ENCODE data around the gene IPO5. TPM values are rescaled to one million over a fixed set of nuclear protein-coding genes. Genes with fewer than 3 reads are reported as not detected.

The IPO5 gene
- total RNA-seq, 1 donor from 2014 or later = 302 TPM

GRCh38 chr13:98048265-98048664 is 94.8 kb downstream of the IPO5 start:
- DNase-seq (ENCODE audit: low spot score in 2 of 2) (no peak), FAIRE-seq (no peak)

- DNase-seq (ENCODE audit: low spot score in 2 of 2) (no peak), FAIRE-seq (no peak)
Observed at GRCh38 chr13:98050041-98050466, 96.6 kb downstream of the IPO5 start.

GRCh38 chr13:98052412-98052811 is 98.9 kb downstream of the IPO5 start:
- DNase-seq (ENCODE audit: low spot score in 2 of 2) (no peak), FAIRE-seq (no peak)

GRCh38 chr13:98054301-98054700 is 100.8 kb downstream of the IPO5 start:
- FAIRE-seq = no peak
- DNase-seq (ENCODE audit: low spot score in 2 of 2) = no peak

GRCh38 chr13:98055623-98056022 is 102.1 kb downstream of the IPO5 start:
- FAIRE-seq = no peak
- no peak for DNase-seq (ENCODE audit: low spot score in 2 of 2)

GRCh38 chr13:98056839-98057410 is 103.5 kb downstream of the IPO5 start:
- DNase-seq (ENCODE audit: low spot score in 2 of 2) = no peak
- FAIRE-seq = no peak

GRCh38 chr13:98059276-98059675 is 105.8 kb downstream of the IPO5 start:
- no peak for FAIRE-seq
- no peak for DNase-seq (ENCODE audit: low spot score in 2 of 2)

- DNase-seq (ENCODE audit: low spot score in 2 of 2) = no peak
- no peak for FAIRE-seq
Observed at GRCh38 chr13:98060282-98060681, 106.8 kb downstream of the IPO5 start.

GRCh38 chr13:98065468-98065867 is 112.0 kb downstream of the IPO5 start:
- DNase-seq (ENCODE audit: low spot score in 2 of 2) (no peak), FAIRE-seq (no peak)

GRCh38 chr13:98066636-98067035 is 113.2 kb downstream of the IPO5 start:
- FAIRE-seq (no peak), DNase-seq (ENCODE audit: low spot score in 2 of 2) (no peak)

GRCh38 chr13:98068521-98068920 is 115.0 kb downstream of the IPO5 start:
- no peak for FAIRE-seq
- no peak for DNase-seq (ENCODE audit: low spot score in 2 of 2)

GRCh38 chr13:98069985-98070384 is 116.5 kb downstream of the IPO5 start:
- FAIRE-seq (no peak), DNase-seq (ENCODE audit: low spot score in 2 of 2) (no peak)

GRCh38 chr13:98071316-98071715 is 117.8 kb downstream of the IPO5 start:
- DNase-seq (ENCODE audit: low spot score in 2 of 2) (no peak), FAIRE-seq (no peak)

- FAIRE-seq = no peak
- no peak for DNase-seq (ENCODE audit: low spot score in 2 of 2)
Observed at GRCh38 chr13:98072476-98072875, 119.0 kb downstream of the IPO5 start.

Small RNA genes within 50 kb of the gene (small RNA-seq; reads per million reads assigned to genes)
- gene FTLP8 = not detected

Other genes with a start within 250 kb of the IPO5 start
- gene FARP1, start 189.4 kb downstream of the IPO5 start, total RNA-seq = 92.5 TPM
- not detected for gene RNF113B, start 223.6 kb downstream of the IPO5 start, total RNA-seq

Data from frontal cortex (tissue), 4 donors.